ENCODE data around the gene SLC24A3.

DNA sequence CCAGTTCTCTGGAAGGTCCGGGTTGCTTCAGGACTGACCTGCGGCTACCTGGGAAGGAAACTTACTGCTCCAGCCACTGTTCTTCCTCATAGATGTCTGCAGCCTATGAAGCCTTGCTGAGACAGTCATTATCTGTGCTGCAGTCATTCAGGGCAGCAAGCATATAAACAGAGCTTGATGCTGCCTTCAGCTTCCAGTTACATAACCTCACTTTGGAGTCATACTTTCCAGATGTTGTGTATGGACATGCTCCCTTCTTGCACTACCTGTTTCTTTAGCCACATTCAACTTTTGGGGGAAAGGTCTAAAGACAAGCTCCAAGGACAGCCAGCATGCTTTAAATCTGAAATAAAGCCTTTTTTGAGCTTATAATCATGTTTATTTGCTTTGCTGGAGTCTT, 98.1 kb downstream of the SLC24A3 start:
- TF ChIP-seq ZC3H10 (CRISPR knock-in tag; IDR thresholded peaks at IDR 0.05) = no peak
- TF ChIP-seq PPARA (CRISPR knock-in tag; IDR thresholded peaks at IDR 0.05; ENCODE audit: borderline replicate concordance) = no peak
- no peak for TF ChIP-seq SNAI2 (CRISPR knock-in tag; IDR thresholded peaks at IDR 0.05)
- TF ChIP-seq OSR1 (CRISPR knock-in tag; IDR thresholded peaks at IDR 0.05) = no peak
- no peak for TF ChIP-seq ZNF565 (CRISPR knock-in tag; conservative IDR thresholded peaks at IDR 0.05; ENCODE audit: low read depth)
- TF ChIP-seq ZFP3 (CRISPR knock-in tag; IDR thresholded peaks at IDR 0.05) = no peak
